HepG2 (cell line): ENCODE data around the gene TTPAL. TPM values are rescaled to one million over a fixed set of nuclear protein-coding genes. Genes with fewer than 3 reads are reported as not detected.
A peak's percentile ranks its signal among the peaks of the same experiment; 100 is the strongest.

ENCODE experiments used
- BATF2 ChIP-seq: sonication (generic); formaldehyde crosslinking; IDR thresholded peaks from 2 replicates; pipeline ENCODE4 v1.8.0; 2022; ENCODE audit warnings: mild to moderate bottlenecking, missing genetic modification reagents, moderate library complexity
- CSRNP1 ChIP-seq: sonication (generic); formaldehyde crosslinking; IDR thresholded peaks from 2 replicates; pipeline ENCODE4 v1.8.1; 2023; ENCODE audit warnings: mild to moderate bottlenecking, missing genetic modification reagents
- FOXC1 ChIP-seq: sonication (generic); formaldehyde crosslinking; IDR thresholded peaks from 2 replicates; pipeline ENCODE4 v1.8.0; 2022; ENCODE audit warnings: mild to moderate bottlenecking, missing genetic modification reagents, borderline replicate concordance
- FOXP4 ChIP-seq: sonication (generic); formaldehyde crosslinking; IDR thresholded peaks from 2 replicates; pipeline ENCODE4 v1.4.0; 2020; ENCODE audit warnings: missing genetic modification reagents
- JUND ChIP-seq: sonication (generic); formaldehyde crosslinking; IDR thresholded peaks from 2 replicates; pipeline ENCODE4 v1.8.0; 2022; ENCODE audit warnings: mild to moderate bottlenecking, missing genetic modification reagents
- KLF16 ChIP-seq, 2 experiments: sonication (generic) in 1 of 2; formaldehyde crosslinking in 1 of 2; IDR thresholded peaks; 2 replicates each; pipeline versions ENCODE4 v1.6.1 to v1.8.0; 2016 to 2023; ENCODE audit warnings: missing genetic modification reagents in 2 of 2, missing compliant biosample characterization in 1 of 2
- MXD1 ChIP-seq: sonication (generic); formaldehyde crosslinking; IDR thresholded peaks from 2 replicates; pipeline ENCODE4 v1.4.0; 2020; ENCODE audit warnings: mild to moderate bottlenecking, missing genetic modification reagents
- NCOA2 ChIP-seq: sonication (generic); formaldehyde crosslinking; IDR thresholded peaks from 2 replicates; pipeline ENCODE4 v1.8.0; 2022; ENCODE audit warnings: inconsistent platforms
- NFKB2 ChIP-seq: sonication (generic); formaldehyde crosslinking; IDR thresholded peaks from 2 replicates; pipeline ENCODE4 v1.4.0; 2020; ENCODE audit warnings: missing genetic modification reagents, borderline replicate concordance
- NR2F1 ChIP-seq, 2 experiments: fragments of 450-650 bp in 1 of 2; formaldehyde crosslinking in 1 of 2; IDR thresholded peaks; 2 replicates each; pipeline versions ENCODE4 v1.5.0 to v1.6.1; 2016 to 2020; ENCODE audit warnings: mild to moderate bottlenecking in 1 of 2, missing compliant biosample characterization in 1 of 2, missing genetic modification reagents in 1 of 2, moderate library complexity in 1 of 2
- NR2F6 ChIP-seq, 2 experiments: IDR thresholded peaks; 2 replicates each; pipeline ENCODE4 v1.6.1; 2016; ENCODE audit warnings: antibody characterized with exemption in 1 of 2, mild to moderate bottlenecking in 1 of 2
- RBFOX2 ChIP-seq: fragments of 200-400 bp; formaldehyde crosslinking; IDR thresholded peaks from 2 replicates; pipeline ENCODE4 v1.6.1; 2017; ENCODE audit warnings: low read depth, mild to moderate bottlenecking, low read length
- RFX3 ChIP-seq: IDR thresholded peaks from 2 replicates; pipeline ENCODE4 v1.6.1; 2016; ENCODE audit warnings: missing biosample characterization, missing genetic modification reagents
- RXRB ChIP-seq: IDR thresholded peaks from 2 replicates; pipeline ENCODE4 v1.6.1; 2016; ENCODE audit warnings: borderline replicate concordance, missing genetic modification reagents, missing compliant biosample characterization
- SAFB2 ChIP-seq: sonication (generic); formaldehyde crosslinking; IDR thresholded peaks from 2 replicates; pipeline ENCODE4 v1.5.1; 2020; ENCODE audit warnings: missing genetic modification reagents, low read depth, mild to moderate bottlenecking, borderline replicate concordance
- TEF ChIP-seq: sonication (generic); formaldehyde crosslinking; IDR thresholded peaks from 2 replicates; pipeline ENCODE4 v1.5.0; 2020; ENCODE audit warnings: missing genetic modification reagents
- THAP7 ChIP-seq: sonication (generic); formaldehyde crosslinking; IDR thresholded peaks from 2 replicates; pipeline ENCODE4 v1.8.1; 2023; ENCODE audit warnings: mild to moderate bottlenecking, missing genetic modification reagents
- ZNF263 ChIP-seq: sonication (generic); formaldehyde crosslinking; IDR thresholded peaks from 2 replicates; pipeline ENCODE4 v1.4.0; 2020; ENCODE audit warnings: missing genetic modification reagents
- ZNF572 ChIP-seq: sonication (generic); formaldehyde crosslinking; IDR thresholded peaks from 2 replicates; pipeline ENCODE4 v1.5.1; 2020; ENCODE audit warnings: mild to moderate bottlenecking, missing genetic modification reagents
- ZNF576 ChIP-seq: sonication (generic); formaldehyde crosslinking; IDR thresholded peaks from 2 replicates; pipeline ENCODE4 v1.4.0; 2020; ENCODE audit warnings: mild to moderate bottlenecking, missing genetic modification reagents
- ZNF781 ChIP-seq: sonication (generic); formaldehyde crosslinking; IDR thresholded peaks from 2 replicates; pipeline ENCODE4 v1.5.1; 2020; ENCODE audit warnings: borderline replicate concordance, mild to moderate bottlenecking, missing genetic modification reagents; ENCODE audit errors: not compliant biosample characterization
- polyA plus RNA-seq, 8 experiments: library from polyadenylated mRNA; depleted of rRNA in 3 of 8; stranded (reverse) in 7 of 8; unstranded in 1 of 8; fragments of >200 nt; fragmentation: Illumina TruSeq in 4 of 8; extraction: Trizol in 4 of 8; gene quantifications; 2 replicates each; pipeline versions ENCODE4 v1.2.1 to v1.2.3, GENCODE V29; 2011 to 2016; ENCODE audit warnings: low read depth in 4 of 8, missing spikeins in 1 of 8, mixed read lengths in 1 of 8; ENCODE audit not compliant: insufficient read depth in 1 of 8
- total RNA-seq, 5 experiments: library from RNA; depleted of rRNA; stranded (reverse); fragments of >200 nt; fragmentation: Illumina TruSeq; extraction: Trizol; gene quantifications; 2 replicates each; pipeline ENCODE4 v1.2.3, GENCODE V29; 2016; ENCODE audit warnings: low read depth in 1 of 5

Gene TTPAL
- total and polyA plus RNA-seq, 2 of the 13 experiments (the other 11 are each of a cell fraction or from before 2014, with no cell fraction given): 4.3 to 18.8 TPM

GRCh38 chr20:44431502-44432234 is 44.0 kb upstream of the TTPAL start (continued):
- TF ChIP-seq FOXC1 (peak; percentile 62), THAP7 (no peak), ZNF576 (CRISPR knock-in tag) (0 out of 2 replicates have a peak, but pooled peaks have one; percentile 10), JUND (CRISPR knock-in tag) (0 out of 2 replicates have a peak, but pooled peaks have one; percentile 24), ZNF781 (CRISPR knock-in tag) (no peak), KLF16 (CRISPR knock-in tag; IDR thresholded peaks at IDR 0.05) (peak in 1 of 2 experiments; percentile 69; a peak in 1 of 4 replicates), TEF (CRISPR knock-in tag) (no peak), RXRB (CRISPR knock-in tag) (no peak; the same call in 1 of the 2 replicates), NR2F1 (CRISPR knock-in tag; IDR thresholded peaks at IDR 0.05) (no peak), FOXP4 (CRISPR knock-in tag) (peak; percentile 59), RBFOX2 (peak; percentile 55; the same call in 1 of the 2 replicates), MXD1 (CRISPR knock-in tag) (peak; percentile 66; the same call in 1 of the 2 replicates), RFX3 (no peak), NR2F6 (IDR thresholded peaks at IDR 0.05) (no peak), NR2F6 (CRISPR knock-in tag; IDR thresholded peaks at IDR 0.05) (no peak; the same call in 1 of the 2 replicates), NFKB2 (CRISPR knock-in tag) (peak; percentile 89; the same call in 1 of the 2 replicates), CSRNP1 (CRISPR knock-in tag) (peak; percentile 71; the same call in 1 of the 2 replicates), BATF2 (CRISPR knock-in tag) (peak; percentile 59; the same call in 1 of the 2 replicates), NCOA2 (CRISPR knock-in tag) (peak; percentile 30; the same call in 1 of the 2 replicates), ZNF263 (peak; percentile 33; the same call in 1 of the 2 replicates), SAFB2 (CRISPR knock-in tag) (peak; percentile 90), ZNF572 (peak; percentile 55; the same call in 1 of the 2 replicates)
